Measurements from ENCODE around the gene THAP12. TPM values are rescaled to one million over a fixed set of nuclear protein-coding genes. Genes with fewer than 3 reads are reported as not detected.

The THAP12 gene
- total and polyA plus RNA-seq, 2 of the 13 experiments (the other 11 are each of a cell fraction or from before 2014, with no cell fraction given): 18.8 to 51.3 TPM

- TF ChIP-seq ZXDC (CRISPR knock-in tag; IDR thresholded peaks at IDR 0.05) (no peak), CEBPG (CRISPR knock-in tag; IDR thresholded peaks at IDR 0.05) (peak; percentile 19; the same call in 1 of the 2 replicates), POLR2AphosphoS2 (IDR thresholded peaks at IDR 0.05; ENCODE audit: low read depth, low read length) (no peak), SMYD3 (CRISPR knock-in tag; IDR thresholded peaks at IDR 0.05) (no peak), RBM22 (optimal IDR thresholded peaks at IDR 0.05; ENCODE audit: low read length) (no peak), ARHGAP35 (CRISPR knock-in tag; IDR thresholded peaks at IDR 0.05; ENCODE audit: borderline replicate concordance) (0 out of 2 replicates have a peak, but pooled peaks have one; percentile 39), NFIC (IDR thresholded peaks at IDR 0.05; ENCODE audit: low read length) (no peak), REPIN1 (CRISPR knock-in tag; IDR thresholded peaks at IDR 0.05; ENCODE audit: borderline replicate concordance, low read depth) (peak; percentile 76; the same call in 1 of the 2 replicates), PITX1 (CRISPR knock-in tag; IDR thresholded peaks at IDR 0.05) (0 out of 2 replicates have a peak, but pooled peaks have one; percentile 24), KAT8 (CRISPR knock-in tag; IDR thresholded peaks at IDR 0.05) (peak; percentile 89), TRIM24 (CRISPR knock-in tag; IDR thresholded peaks at IDR 0.05) (no peak), ZNF562 (CRISPR knock-in tag; IDR thresholded peaks at IDR 0.05; ENCODE audit: borderline replicate concordance) (no peak), ARNT (IDR thresholded peaks at IDR 0.05) (no peak), ZSCAN25 (CRISPR knock-in tag; IDR thresholded peaks at IDR 0.05) (no peak; the same call in 1 of the 2 replicates), NFYC (CRISPR knock-in tag; IDR thresholded peaks at IDR 0.05) (no peak), ZNF33A (CRISPR knock-in tag; IDR thresholded peaks at IDR 0.05; ENCODE audit: borderline replicate concordance) (no peak), GFI1 (CRISPR knock-in tag; IDR thresholded peaks at IDR 0.05; ENCODE audit: borderline replicate concordance) (no peak), STAT6 (CRISPR knock-in tag; IDR thresholded peaks at IDR 0.05; ENCODE audit: borderline replicate concordance) (0 out of 2 replicates have a peak, but pooled peaks have one; percentile 40), NFRKB (IDR thresholded peaks at IDR 0.05) (no peak), NFE2L2 (IDR thresholded peaks at IDR 0.05; ENCODE audit: low read length) (no peak), ISX (CRISPR knock-in tag; conservative IDR thresholded peaks at IDR 0.05) (no peak), GLMP (CRISPR knock-in tag; IDR thresholded peaks at IDR 0.05; ENCODE audit: borderline replicate concordance) (no peak)
Measured at GRCh38 chr11:76380977-76381719, at the start of gene THAP12, which contains the start of gene GVQW3 (continued).

Measured in HepG2 (cell line).